Parathyroid adenoma (tissue), 2 donors: ENCODE results near the gene TTC27.
"Not testable (repeated sequence)": the region's sequence is repeated elsewhere in the genome, so short reads cannot be mapped to it uniquely, and the experiment has no call there.

ENCODE experiments used
- H2AFZ ChIP-seq: fragments of 300-600 bp; sonication (generic); one replicate; pipeline ENCODE4 v1.7.0; 2017; ENCODE audit warnings: antibody characterized with exemption, mild to moderate bottlenecking
- H3K27ac ChIP-seq: fragments of 300-600 bp; sonication (generic); one replicate; pipeline ENCODE4 v1.7.0; 2017
- H3K27me3 ChIP-seq: fragments of 300-600 bp; sonication (generic); one replicate; pipeline ENCODE4 v1.7.0; 2017; ENCODE audit warnings: low read length; ENCODE audit not compliant: control insufficient read depth, insufficient read depth
- H3K36me3 ChIP-seq: fragments of 300-600 bp; sonication (generic); one replicate; pipeline ENCODE4 v1.7.0; 2017; ENCODE audit warnings: low read length; ENCODE audit not compliant: control insufficient read depth, insufficient read depth
- H3K4me1 ChIP-seq: fragments of 300-600 bp; sonication (generic); one replicate; pipeline ENCODE4 v1.7.0; 2017; ENCODE audit warnings: control low read depth
- H3K4me2 ChIP-seq: fragments of 300-600 bp; sonication (generic); one replicate; pipeline ENCODE4 v1.7.0; 2017; ENCODE audit warnings: low read length
- H3K4me3 ChIP-seq: fragments of 300-600 bp; sonication (generic); one replicate; pipeline ENCODE4 v1.7.0; 2017; ENCODE audit warnings: low read depth, low read length
- H3K79me2 ChIP-seq: fragments of 300-600 bp; sonication (generic); one replicate; pipeline ENCODE4 v1.7.0; 2017; ENCODE audit warnings: control low read depth
- H3K9ac ChIP-seq: fragments of 300-600 bp; sonication (generic); one replicate; pipeline ENCODE4 v1.7.0; 2017; ENCODE audit warnings: mild to moderate bottlenecking
- H3K9me3 ChIP-seq: fragments of 300-600 bp; sonication (generic); one replicate; pipeline ENCODE4 v1.7.0; 2017; ENCODE audit warnings: low read length; ENCODE audit not compliant: control insufficient read depth
- TF ChIP-seq, protein P1 (sequence below): fragments of 300-600 bp; sonication (generic); IDR thresholded peaks from one replicate; pipeline ENCODE4 v1.7.0; 2017; ENCODE audit warnings: antibody characterized with exemption, mild to moderate bottlenecking
- donor health status: primary hyperparathyroidism.

TTC27 gene

GRCh38 chr2:32633040-32633439 lies 5.2 kb downstream of the TTC27 start:
- Histone ChIP-seq H2AFZ (no peak overlapping the region), H3K4me2 (no peak overlapping the region), H3K9ac (no peak overlapping the region), H3K36me3 (no peaks in the 10 kb centered on the region), H3K4me3 (no peak overlapping the region), H3K27ac (no peak overlapping the region), H3K79me2 (no peaks in the 10 kb centered on the region), H3K9me3 (no peaks in the 10 kb centered on the region), H3K27me3 (no peaks in the 10 kb centered on the region), H3K4me1 (no peaks in the 10 kb centered on the region)
- TF ChIP-seq, protein P1, sequence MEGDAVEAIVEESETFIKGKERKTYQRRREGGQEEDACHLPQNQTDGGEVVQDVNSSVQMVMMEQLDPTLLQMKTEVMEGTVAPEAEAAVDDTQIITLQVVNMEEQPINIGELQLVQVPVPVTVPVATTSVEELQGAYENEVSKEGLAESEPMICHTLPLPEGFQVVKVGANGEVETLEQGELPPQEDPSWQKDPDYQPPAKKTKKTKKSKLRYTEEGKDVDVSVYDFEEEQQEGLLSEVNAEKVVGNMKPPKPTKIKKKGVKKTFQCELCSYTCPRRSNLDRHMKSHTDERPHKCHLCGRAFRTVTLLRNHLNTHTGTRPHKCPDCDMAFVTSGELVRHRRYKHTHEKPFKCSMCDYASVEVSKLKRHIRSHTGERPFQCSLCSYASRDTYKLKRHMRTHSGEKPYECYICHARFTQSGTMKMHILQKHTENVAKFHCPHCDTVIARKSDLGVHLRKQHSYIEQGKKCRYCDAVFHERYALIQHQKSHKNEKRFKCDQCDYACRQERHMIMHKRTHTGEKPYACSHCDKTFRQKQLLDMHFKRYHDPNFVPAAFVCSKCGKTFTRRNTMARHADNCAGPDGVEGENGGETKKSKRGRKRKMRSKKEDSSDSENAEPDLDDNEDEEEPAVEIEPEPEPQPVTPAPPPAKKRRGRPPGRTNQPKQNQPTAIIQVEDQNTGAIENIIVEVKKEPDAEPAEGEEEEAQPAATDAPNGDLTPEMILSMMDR = no peak

DNA sequence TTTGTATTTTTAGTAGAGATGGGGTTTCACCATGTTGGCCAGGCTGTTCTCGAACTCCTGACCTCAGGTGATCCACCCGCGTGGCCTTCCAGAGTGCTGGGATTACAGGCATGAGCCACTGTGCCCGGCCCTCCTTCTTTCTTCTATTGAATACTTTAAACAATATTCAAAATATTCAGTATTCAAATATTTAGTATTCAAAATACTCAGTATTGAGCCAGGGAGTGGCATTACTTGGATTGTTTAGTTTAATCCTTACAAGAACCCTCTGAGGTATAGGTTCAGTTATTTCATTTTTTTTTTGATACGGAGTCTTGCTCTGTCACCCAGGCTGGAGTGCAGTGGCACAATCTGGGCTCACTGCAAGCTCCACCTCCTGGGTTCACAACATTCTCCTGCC lies 10.7 kb downstream of the TTC27 start:
- H3K4me1 ChIP-seq, H3K36me3 ChIP-seq, H3K27ac ChIP-seq: not testable (repeated sequence)

DNA sequence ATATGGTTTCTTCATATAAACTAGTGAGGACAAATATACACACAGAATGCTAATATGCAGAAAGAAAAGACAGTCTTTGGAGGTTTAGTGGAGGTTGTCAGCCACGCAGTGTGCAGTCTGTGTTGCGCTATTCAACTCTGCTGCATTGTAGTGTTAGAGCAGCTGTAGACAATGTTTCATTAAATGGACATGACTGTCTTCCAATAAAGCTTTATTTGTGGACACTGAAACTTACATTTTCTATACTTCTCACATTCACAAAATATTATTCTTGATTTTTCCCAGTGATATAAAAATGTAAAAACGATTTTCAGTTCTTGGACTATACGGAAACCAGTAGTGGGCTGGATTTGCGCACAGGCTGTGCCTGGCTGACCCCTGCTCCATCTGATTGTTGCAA lies 13.3 kb downstream of the TTC27 start:
- H3K4me3 ChIP-seq = no peak overlapping the region
- TF ChIP-seq, protein P1 = no peak
- no peaks in the 10 kb centered on the region for H3K79me2 ChIP-seq
- no peak overlapping the region for H3K9ac ChIP-seq
- H3K27me3 ChIP-seq = no peaks in the 10 kb centered on the region
- no peaks in the 10 kb centered on the region for H3K9me3 ChIP-seq
- no peaks in the 10 kb centered on the region for H3K36me3 ChIP-seq
- H3K4me2 ChIP-seq = no peak overlapping the region
- no peaks in the 10 kb centered on the region for H3K4me1 ChIP-seq
- no peak overlapping the region for H2AFZ ChIP-seq
- H3K27ac ChIP-seq = no peak overlapping the region

More for the DNA sequence above, 10.7 kb downstream of the TTC27 start:
- H3K9ac ChIP-seq, H3K79me2 ChIP-seq, H3K4me2 ChIP-seq, H2AFZ ChIP-seq, H3K9me3 ChIP-seq, H3K4me3 ChIP-seq, H3K27me3 ChIP-seq: not testable (repeated sequence)

GRCh38 chr2:32647180-32647651 lies 19.4 kb downstream of the TTC27 start:
- TF ChIP-seq, protein P1 = no peak
- no peak overlapping the region for H3K4me3 ChIP-seq
- no peak overlapping the region for H3K9ac ChIP-seq
- no peaks in the 10 kb centered on the region for H3K4me1 ChIP-seq
- no peak overlapping the region for H2AFZ ChIP-seq
- H3K4me2 ChIP-seq = no peak overlapping the region
- no peak overlapping the region for H3K27ac ChIP-seq
- no peaks in the 10 kb centered on the region for H3K36me3 ChIP-seq
- no peaks in the 10 kb centered on the region for H3K9me3 ChIP-seq
- no peaks in the 10 kb centered on the region for H3K27me3 ChIP-seq
- H3K79me2 ChIP-seq = no peaks in the 10 kb centered on the region

DNA sequence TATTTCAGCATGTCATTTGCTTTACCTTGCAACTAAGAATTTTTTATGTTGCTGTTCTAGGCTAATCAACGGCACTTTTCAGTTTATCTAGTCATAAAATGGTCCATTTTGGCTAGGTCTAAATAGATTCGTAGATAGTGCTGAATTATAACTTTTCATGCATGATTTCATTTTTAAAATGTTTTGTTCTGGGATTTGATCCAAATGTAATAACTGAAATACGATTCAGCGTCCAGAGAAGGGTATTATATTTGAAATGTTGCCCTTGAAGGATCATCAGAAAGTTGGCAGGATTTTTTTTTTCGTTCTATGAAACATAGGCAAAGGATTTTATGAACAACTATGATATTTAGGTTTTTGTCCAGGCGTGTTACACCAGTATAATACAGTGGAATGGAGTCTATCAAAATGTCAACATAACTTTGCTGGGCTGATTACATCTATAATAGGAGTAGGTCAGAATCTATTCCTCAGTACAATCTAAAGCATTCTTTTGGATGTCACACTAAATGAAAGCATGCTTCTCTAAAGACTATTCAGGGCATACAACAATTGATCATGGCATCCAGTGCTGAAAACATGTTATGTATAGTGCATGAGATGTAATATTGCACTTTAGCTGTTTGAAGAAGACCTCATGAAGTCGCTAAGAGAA lies 24.8 kb downstream of the TTC27 start:
- Histone ChIP-seq H3K4me2 (no peak overlapping the region), H3K27ac (peak overlapping the region; percentile 34), H3K4me3 (no peak overlapping the region), H3K4me1 (no peaks in the 10 kb centered on the region), H2AFZ (peak overlapping the region; percentile 16), H3K79me2 (no peaks in the 10 kb centered on the region), H3K36me3 (no peaks in the 10 kb centered on the region), H3K9me3 (no peaks in the 10 kb centered on the region), H3K9ac (no peak overlapping the region), H3K27me3 (no peaks in the 10 kb centered on the region)
- TF ChIP-seq, protein P1 = no peak
